Gastroesophageal sphincter (tissue), 4 donors: ENCODE results near the gene ACTN4. TPM values are rescaled to one million over a fixed set of nuclear protein-coding genes. Genes with fewer than 3 reads are reported as not detected.
A peak's percentile ranks its signal among the peaks of the same experiment; 100 is the strongest.

Experiments
- ATAC-seq: fragments of 150-250 bp; one replicate; pipeline ENCODE4 v1.9.1; 2016; ENCODE audit warnings: mild to moderate bottlenecking, moderate library complexity
- H3K27ac ChIP-seq, 4 donors: fragments of 200-600 bp; sonication (generic) in 3 of 4; 1 replicate in 3 of 4; 2 replicates in 1 of 4; pipeline ENCODE4 v1.5.1; 2016 to 2019
- H3K27me3 ChIP-seq: fragments of 200-600 bp; sonication (generic); one replicate; pipeline ENCODE4 v1.5.1; 2019
- H3K36me3 ChIP-seq, 2 donors: fragments of 200-600 bp; sonication (generic); one replicate each; pipeline ENCODE4 v1.5.1; 2019; ENCODE audit warnings: control low read depth in 1 of 2
- H3K4me1 ChIP-seq, 3 donors: fragments of 200-600 bp; sonication (generic); 1 replicate in 2 of 3; 2 replicates in 1 of 3; pipeline ENCODE4 v1.5.1; 2016 to 2019; ENCODE audit warnings: control low read depth in 2 of 3
- H3K4me3 ChIP-seq, 2 donors: fragments of 200-600 bp; sonication (generic); one replicate each; pipeline ENCODE4 v1.5.1; 2019; ENCODE audit warnings: mild to moderate bottlenecking in 1 of 2, moderate library complexity in 1 of 2
- H3K9me3 ChIP-seq, 3 donors: fragments of 200-600 bp; sonication (generic); one replicate each; pipeline ENCODE4 v1.5.1; 2017 to 2019; ENCODE audit warnings: control low read depth in 2 of 3
- EP300 ChIP-seq: sonication (generic); formaldehyde crosslinking; IDR thresholded peaks from one replicate; pipeline ENCODE4 v1.6.1; 2017; ENCODE audit warnings: antibody characterized with exemption, mild to moderate bottlenecking
- POLR2A ChIP-seq, 2 donors: fragments of 450-650 bp; IDR thresholded peaks; one replicate each; pipeline ENCODE4 v1.6.1; 2017; ENCODE audit warnings: antibody characterized with exemption in 2 of 2, mild to moderate bottlenecking in 2 of 2, moderate library complexity in 1 of 2
- POLR2AphosphoS5 ChIP-seq: sonication (generic); formaldehyde crosslinking; IDR thresholded peaks from one replicate; pipeline ENCODE4 v1.6.1; 2017; ENCODE audit warnings: antibody characterized with exemption
- WGBS, 2 donors: methylation state at CpG; one replicate each; pipeline ENCODE4 v1.1.5; 2018; ENCODE audit warnings: low coverage in 1 of 2; 5-methylcytosine and 5-hydroxymethylcytosine counted together
- total RNA-seq, 4 donors: library from RNA; depleted of rRNA; stranded (reverse); fragments of >200 nt; gene quantifications; one replicate each; pipeline ENCODE4 v1.1.0, GENCODE V29; 2016
- TF ChIP-seq, protein P1 (sequence below), 4 experiments: fragments of 200-600 bp in 2 of 4; fragments of 450-650 bp in 2 of 4; sonication (generic) in 1 of 4; IDR thresholded peaks; one replicate each; pipeline ENCODE4 v1.5.1; 2017 to 2019; ENCODE audit warnings: antibody characterized with exemption in 4 of 4, mild to moderate bottlenecking in 2 of 4, moderate library complexity in 2 of 4

The ACTN4 gene
- total RNA-seq, 4 donors from 2014 or later: 337 to 938 (median 507) TPM

DNA sequence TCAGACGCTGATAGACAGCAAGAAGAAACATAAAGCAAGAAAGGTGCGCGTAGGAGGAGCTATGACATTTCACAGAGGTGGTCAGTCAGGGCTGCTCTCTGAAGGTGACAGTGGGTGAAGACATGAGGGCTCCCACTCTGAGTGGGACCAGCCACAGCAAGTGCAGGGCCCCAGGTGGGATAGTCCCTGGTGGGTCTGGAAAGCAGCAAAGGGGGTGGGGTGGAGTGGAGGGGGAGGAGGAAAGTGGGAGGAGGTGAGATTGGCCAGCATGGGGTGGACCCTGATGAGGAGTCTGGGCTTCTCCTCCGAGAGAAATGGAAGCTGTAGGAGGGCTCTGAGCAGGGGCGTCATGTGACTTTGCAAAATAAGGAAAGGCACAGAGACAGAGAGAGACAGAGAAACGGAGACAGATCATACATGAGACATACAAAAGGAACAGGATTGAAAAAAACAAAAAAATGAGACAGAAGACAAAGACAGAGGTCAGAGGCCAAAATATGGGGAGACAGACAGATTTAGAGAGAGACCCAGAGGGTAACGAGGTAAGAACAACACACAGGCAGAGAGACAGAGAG lies 32.4 kb upstream of the ACTN4 start:
- Histone ChIP-seq H3K9me3 (no peaks in the 10 kb centered on the region), H3K4me3 (no peak overlapping the region), H3K27me3 (no peaks in the 10 kb centered on the region), H3K4me1 (peaks cover 3 to 19% (median 13%) of the 10 kb centered on the region in 3 donors), H3K27ac (no peak overlapping the region), H3K36me3 (peaks cover 0 to under 1% of the 10 kb centered on the region in 2 donors)
- WGBS, 2 donors: 76 to 82% methylated on average over 4 to 5 of the region's 7 CpGs
- ATAC-seq: no peak
- TF ChIP-seq EP300 (no peak), POLR2AphosphoS5 (no peak), POLR2A (IDR thresholded peaks at IDR 0.05) (no peak)
- TF ChIP-seq, protein P1, sequence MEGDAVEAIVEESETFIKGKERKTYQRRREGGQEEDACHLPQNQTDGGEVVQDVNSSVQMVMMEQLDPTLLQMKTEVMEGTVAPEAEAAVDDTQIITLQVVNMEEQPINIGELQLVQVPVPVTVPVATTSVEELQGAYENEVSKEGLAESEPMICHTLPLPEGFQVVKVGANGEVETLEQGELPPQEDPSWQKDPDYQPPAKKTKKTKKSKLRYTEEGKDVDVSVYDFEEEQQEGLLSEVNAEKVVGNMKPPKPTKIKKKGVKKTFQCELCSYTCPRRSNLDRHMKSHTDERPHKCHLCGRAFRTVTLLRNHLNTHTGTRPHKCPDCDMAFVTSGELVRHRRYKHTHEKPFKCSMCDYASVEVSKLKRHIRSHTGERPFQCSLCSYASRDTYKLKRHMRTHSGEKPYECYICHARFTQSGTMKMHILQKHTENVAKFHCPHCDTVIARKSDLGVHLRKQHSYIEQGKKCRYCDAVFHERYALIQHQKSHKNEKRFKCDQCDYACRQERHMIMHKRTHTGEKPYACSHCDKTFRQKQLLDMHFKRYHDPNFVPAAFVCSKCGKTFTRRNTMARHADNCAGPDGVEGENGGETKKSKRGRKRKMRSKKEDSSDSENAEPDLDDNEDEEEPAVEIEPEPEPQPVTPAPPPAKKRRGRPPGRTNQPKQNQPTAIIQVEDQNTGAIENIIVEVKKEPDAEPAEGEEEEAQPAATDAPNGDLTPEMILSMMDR (IDR thresholded peaks at IDR 0.05): no peak

GRCh38 chr19:38616265-38616664 lies 31.2 kb upstream of the ACTN4 start:
- no peak overlapping the region for H3K27ac ChIP-seq
- no peaks in the 10 kb centered on the region for H3K27me3 ChIP-seq
- ATAC-seq: no peak
- TF ChIP-seq EP300 (no peak), POLR2AphosphoS5 (no peak), POLR2A (IDR thresholded peaks at IDR 0.05) (no peak)
- TF ChIP-seq, protein P1 (IDR thresholded peaks at IDR 0.05): no peak
- no peak overlapping the region for H3K4me3 ChIP-seq
- H3K9me3 ChIP-seq: no peaks in the 10 kb centered on the region
- H3K36me3 ChIP-seq: peaks cover 0 to 13% of the 10 kb centered on the region in 2 donors
- peaks cover 3 to 30% (median 14%) of the 10 kb centered on the region in 3 donors for H3K4me1 ChIP-seq
- 94 to 100% methylated on average over 1 to 6 of the region's 6 CpGs for WGBS, 2 donors

DNA sequence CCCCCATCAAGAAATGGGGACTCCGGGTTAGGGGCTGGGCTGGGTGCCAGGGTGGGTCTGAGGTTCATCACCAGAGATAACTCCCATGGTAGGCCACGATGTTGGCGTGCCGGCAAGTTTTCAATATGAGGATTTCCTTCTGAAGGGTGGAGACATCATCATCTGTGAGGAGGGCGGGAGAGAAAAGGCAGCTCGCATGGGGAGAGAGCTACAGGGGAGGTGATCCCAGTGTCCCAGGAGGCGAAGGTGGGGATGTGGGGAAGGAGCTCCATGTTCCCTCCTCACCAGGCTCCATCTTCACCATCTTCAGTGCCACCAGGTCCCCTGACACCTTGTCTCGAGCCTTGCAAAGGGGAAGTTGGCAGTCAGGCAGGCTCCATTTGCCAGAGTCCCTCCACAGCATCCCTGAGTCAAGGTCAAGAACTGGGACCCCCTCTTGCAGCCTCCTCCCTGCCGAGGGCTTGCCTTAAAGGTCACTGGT lies 30.1 kb upstream of the ACTN4 start:
- TF ChIP-seq EP300 (no peak), POLR2AphosphoS5 (no peak), POLR2A (IDR thresholded peaks at IDR 0.05) (no peak)
- TF ChIP-seq, protein P1 (IDR thresholded peaks at IDR 0.05): no peak
- H3K9me3 ChIP-seq: no peaks in the 10 kb centered on the region
- H3K36me3 ChIP-seq: peaks cover 0 to 23% of the 10 kb centered on the region in 2 donors
- H3K27me3 ChIP-seq: no peaks in the 10 kb centered on the region
- no peak for ATAC-seq
- peaks cover 3 to 34% (median 14%) of the 10 kb centered on the region in 3 donors for H3K4me1 ChIP-seq
- H3K27ac ChIP-seq: peak overlapping the region in 2 of 4 donors; percentile 84 to 91
- 68 to 81% methylated on average over 5 of the region's 9 CpGs for WGBS, 2 donors
- peak overlapping the region in 1 of 2 donors; percentile 62 for H3K4me3 ChIP-seq

DNA sequence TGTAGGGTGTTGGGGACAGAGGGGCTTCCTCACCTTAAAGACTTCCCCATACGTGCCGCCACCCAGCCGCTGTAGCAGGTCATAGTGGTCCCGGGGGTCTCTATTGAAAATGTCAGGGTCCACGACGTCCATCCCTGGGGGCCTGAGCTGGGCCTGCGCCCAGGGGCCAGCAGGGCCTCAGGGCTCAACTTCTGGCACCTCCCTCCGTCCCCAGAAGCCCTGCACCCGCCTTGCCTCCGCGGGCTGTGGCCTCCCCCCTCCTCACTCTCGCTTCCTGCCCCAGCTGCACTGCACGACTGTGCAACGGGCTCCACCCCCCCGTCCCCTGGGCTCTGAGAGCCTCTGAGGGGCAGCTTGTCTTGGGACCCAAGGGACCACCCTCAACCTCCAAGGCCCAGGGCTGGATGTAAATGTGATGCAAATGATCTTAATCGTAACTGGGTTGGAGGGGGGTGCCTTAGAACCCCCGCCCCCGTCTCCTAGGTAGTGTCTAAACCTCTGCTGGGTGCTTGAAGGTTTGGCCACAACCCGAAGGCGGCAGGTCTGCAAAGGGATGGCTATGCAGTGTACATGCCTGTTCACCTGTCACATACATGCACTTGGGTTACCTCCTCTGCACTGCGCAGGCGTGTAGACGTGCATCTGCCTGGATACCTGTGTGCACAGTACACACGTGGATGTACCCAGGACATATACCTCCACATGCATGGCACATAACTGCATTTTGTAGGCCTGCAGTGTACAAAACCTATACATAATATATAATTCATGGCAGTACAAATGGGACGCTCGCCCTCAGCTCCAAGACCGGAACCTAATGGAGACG lies 29.5 kb upstream of the ACTN4 start, which contains the start of gene MAP4K1:
MAP4K1 (minus strand) TSS at position 190 of the 826 bp plus-strand sequence; CDS start at position 132, 58 bp downstream.
- no peaks in the 10 kb centered on the region for H3K9me3 ChIP-seq
- H3K4me3 ChIP-seq: peak within 1 kb of the TSS; percentile 46 to 62
- peak within 1 kb of the TSS; percentile 34 to 91 (median 84) for H3K27ac ChIP-seq
- H3K27me3 ChIP-seq: no peaks in the 10 kb centered on the region
- H3K4me1 ChIP-seq: peaks cover 3 to 34% (median 14%) of the 10 kb centered on the region in 3 donors
- WGBS, 2 donors: no CpG with 5 or more reads among the region's 28 CpGs
- peak; percentile 1 for ATAC-seq
- H3K36me3 ChIP-seq: peaks cover 0 to 29% of the 10 kb centered on the region in 2 donors
- TF ChIP-seq POLR2A (IDR thresholded peaks at IDR 0.05) (no peak), EP300 (no peak), POLR2AphosphoS5 (no peak)
- TF ChIP-seq, protein P1 (IDR thresholded peaks at IDR 0.05): no peak
